Measurements from ENCODE around the gene ERP29. TPM values are rescaled to one million over a fixed set of nuclear protein-coding genes. Genes with fewer than 3 reads are reported as not detected.

The ERP29 gene
- total and polyA plus RNA-seq, 4 donors = 35.6 to 140 (median 57.1) TPM

DNA sequence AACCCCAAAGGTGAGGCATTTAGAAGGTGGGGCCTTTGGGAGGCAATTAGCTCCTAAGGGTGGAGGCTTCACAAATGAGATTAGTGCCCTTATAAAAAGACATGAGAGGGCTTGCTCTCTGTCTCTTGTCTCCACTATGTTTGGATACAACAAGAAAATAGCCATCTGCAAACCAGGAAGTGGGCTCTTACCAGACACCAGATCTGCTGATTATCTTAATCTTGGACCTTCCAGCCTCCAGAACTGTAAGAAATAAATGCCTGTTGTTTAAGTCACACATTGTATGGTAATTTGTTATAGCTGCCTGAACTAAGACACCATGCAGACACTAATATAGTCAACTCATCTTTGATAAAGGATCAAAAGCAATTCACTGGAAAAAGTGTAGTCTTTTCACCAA, 34.7 kb upstream of the ERP29 start:
- Histone ChIP-seq H3K4me3 (ENCODE audit: low read depth in 1 of 3, low read length in 3 of 3) (no peak overlapping the region), H3K9me3 (ENCODE audit: control insufficient read depth in 4 of 4, low read length in 3 of 4) (no peaks in the 10 kb centered on the region), H3K4me1 (ENCODE audit: control insufficient read depth in 4 of 4, insufficient read depth in 4 of 4, low read length in 3 of 4) (no peaks in the 10 kb centered on the region), H3K27me3 (ENCODE audit: control insufficient read depth in 4 of 4, insufficient read depth in 4 of 4, low read length in 3 of 4) (no peaks in the 10 kb centered on the region), H3K9ac (ENCODE audit: low read depth in 1 of 2, low read length in 2 of 2) (no peak overlapping the region), H3K27ac (ENCODE audit: low read depth in 1 of 2, low read length in 2 of 2) (no peak overlapping the region), H3K36me3 (ENCODE audit: control insufficient read depth in 4 of 4, insufficient read depth in 3 of 4, low read depth in 1 of 4, low read length in 3 of 4) (no peaks in the 10 kb centered on the region)
- no peak for TF ChIP-seq RXRA (IDR thresholded peaks at IDR 0.05)
- TF ChIP-seq, protein P1, sequence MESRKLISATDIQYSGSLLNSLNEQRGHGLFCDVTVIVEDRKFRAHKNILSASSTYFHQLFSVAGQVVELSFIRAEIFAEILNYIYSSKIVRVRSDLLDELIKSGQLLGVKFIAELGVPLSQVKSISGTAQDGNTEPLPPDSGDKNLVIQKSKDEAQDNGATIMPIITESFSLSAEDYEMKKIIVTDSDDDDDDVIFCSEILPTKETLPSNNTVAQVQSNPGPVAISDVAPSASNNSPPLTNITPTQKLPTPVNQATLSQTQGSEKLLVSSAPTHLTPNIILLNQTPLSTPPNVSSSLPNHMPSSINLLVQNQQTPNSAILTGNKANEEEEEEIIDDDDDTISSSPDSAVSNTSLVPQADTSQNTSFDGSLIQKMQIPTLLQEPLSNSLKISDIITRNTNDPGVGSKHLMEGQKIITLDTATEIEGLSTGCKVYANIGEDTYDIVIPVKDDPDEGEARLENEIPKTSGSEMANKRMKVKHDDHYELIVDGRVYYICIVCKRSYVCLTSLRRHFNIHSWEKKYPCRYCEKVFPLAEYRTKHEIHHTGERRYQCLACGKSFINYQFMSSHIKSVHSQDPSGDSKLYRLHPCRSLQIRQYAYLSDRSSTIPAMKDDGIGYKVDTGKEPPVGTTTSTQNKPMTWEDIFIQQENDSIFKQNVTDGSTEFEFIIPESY (IDR thresholded peaks at IDR 0.05) = no peak
- no peak for DNase-seq (ENCODE audit: low spot score)

DNA sequence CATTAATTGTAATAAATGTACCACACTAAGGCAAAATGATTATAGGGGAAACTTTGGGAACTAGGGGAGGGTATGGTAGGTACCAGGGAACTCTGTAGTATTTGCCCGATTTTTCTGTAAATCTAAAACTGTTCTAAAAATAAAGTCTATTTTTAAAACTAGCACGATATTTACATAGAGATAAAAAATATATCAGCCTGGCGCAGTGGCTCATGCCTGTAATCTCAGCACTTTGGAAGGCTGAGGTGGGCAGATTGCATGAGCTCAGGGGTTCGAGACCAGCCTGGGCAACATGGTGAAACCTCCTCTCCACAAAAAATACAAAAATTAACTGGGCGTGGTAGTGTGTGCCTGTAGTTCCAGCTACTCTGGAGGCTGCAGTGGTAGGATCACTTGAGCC, 32.6 kb upstream of the ERP29 start:
- H3K9ac ChIP-seq (ENCODE audit: low read depth in 1 of 2, low read length in 2 of 2) = no peak overlapping the region
- no peaks in the 10 kb centered on the region for H3K9me3 ChIP-seq (ENCODE audit: control insufficient read depth in 4 of 4, low read length in 3 of 4)

More for the DNA sequence above, 32.6 kb upstream of the ERP29 start:
- Histone ChIP-seq H3K4me1 (ENCODE audit: control insufficient read depth in 4 of 4, insufficient read depth in 4 of 4, low read length in 3 of 4) (no peaks in the 10 kb centered on the region), H3K36me3 (ENCODE audit: control insufficient read depth in 4 of 4, insufficient read depth in 3 of 4, low read depth in 1 of 4, low read length in 3 of 4) (no peaks in the 10 kb centered on the region), H3K27ac (ENCODE audit: low read depth in 1 of 2, low read length in 2 of 2) (no peak overlapping the region), H3K27me3 (ENCODE audit: control insufficient read depth in 4 of 4, insufficient read depth in 4 of 4, low read length in 3 of 4) (no peaks in the 10 kb centered on the region), H3K4me3 (ENCODE audit: low read depth in 1 of 3, low read length in 3 of 3) (no peak overlapping the region)
- WGBS = 93% methylated on average over 5 of the region's 5 CpGs
- TF ChIP-seq SP1 (IDR thresholded peaks at IDR 0.05) (no peak), RXRA (IDR thresholded peaks at IDR 0.05) (no peak), EGR1 (IDR thresholded peaks at IDR 0.05; ENCODE audit: low read depth in 2 of 2) (no peak), RAD21 (IDR thresholded peaks at IDR 0.05) (no peak), JUND (IDR thresholded peaks at IDR 0.05) (no peak), FOXA2 (IDR thresholded peaks at IDR 0.05) (no peak), TAF1 (conservative IDR thresholded peaks at IDR 0.05) (no peak), NR2F2 (IDR thresholded peaks at IDR 0.05) (no peak), YY1 (IDR thresholded peaks at IDR 0.05) (no peak), GABPA (IDR thresholded peaks at IDR 0.05 in 1 of 2, conservative IDR thresholded peaks at IDR 0.05 in 1 of 2) (no peak), HNF4G (IDR thresholded peaks at IDR 0.05) (no peak), HNF4A (conservative IDR thresholded peaks at IDR 0.05) (no peak), FOXA1 (IDR thresholded peaks at IDR 0.05) (no peak)
- TF ChIP-seq, protein P2, sequence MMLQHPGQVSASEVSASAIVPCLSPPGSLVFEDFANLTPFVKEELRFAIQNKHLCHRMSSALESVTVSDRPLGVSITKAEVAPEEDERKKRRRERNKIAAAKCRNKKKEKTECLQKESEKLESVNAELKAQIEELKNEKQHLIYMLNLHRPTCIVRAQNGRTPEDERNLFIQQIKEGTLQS (IDR thresholded peaks at IDR 0.05) = no peak
- TF ChIP-seq, protein P3, sequence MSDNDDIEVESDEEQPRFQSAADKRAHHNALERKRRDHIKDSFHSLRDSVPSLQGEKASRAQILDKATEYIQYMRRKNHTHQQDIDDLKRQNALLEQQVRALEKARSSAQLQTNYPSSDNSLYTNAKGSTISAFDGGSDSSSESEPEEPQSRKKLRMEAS (IDR thresholded peaks at IDR 0.05) = no peak
- TF ChIP-seq, protein P4, sequence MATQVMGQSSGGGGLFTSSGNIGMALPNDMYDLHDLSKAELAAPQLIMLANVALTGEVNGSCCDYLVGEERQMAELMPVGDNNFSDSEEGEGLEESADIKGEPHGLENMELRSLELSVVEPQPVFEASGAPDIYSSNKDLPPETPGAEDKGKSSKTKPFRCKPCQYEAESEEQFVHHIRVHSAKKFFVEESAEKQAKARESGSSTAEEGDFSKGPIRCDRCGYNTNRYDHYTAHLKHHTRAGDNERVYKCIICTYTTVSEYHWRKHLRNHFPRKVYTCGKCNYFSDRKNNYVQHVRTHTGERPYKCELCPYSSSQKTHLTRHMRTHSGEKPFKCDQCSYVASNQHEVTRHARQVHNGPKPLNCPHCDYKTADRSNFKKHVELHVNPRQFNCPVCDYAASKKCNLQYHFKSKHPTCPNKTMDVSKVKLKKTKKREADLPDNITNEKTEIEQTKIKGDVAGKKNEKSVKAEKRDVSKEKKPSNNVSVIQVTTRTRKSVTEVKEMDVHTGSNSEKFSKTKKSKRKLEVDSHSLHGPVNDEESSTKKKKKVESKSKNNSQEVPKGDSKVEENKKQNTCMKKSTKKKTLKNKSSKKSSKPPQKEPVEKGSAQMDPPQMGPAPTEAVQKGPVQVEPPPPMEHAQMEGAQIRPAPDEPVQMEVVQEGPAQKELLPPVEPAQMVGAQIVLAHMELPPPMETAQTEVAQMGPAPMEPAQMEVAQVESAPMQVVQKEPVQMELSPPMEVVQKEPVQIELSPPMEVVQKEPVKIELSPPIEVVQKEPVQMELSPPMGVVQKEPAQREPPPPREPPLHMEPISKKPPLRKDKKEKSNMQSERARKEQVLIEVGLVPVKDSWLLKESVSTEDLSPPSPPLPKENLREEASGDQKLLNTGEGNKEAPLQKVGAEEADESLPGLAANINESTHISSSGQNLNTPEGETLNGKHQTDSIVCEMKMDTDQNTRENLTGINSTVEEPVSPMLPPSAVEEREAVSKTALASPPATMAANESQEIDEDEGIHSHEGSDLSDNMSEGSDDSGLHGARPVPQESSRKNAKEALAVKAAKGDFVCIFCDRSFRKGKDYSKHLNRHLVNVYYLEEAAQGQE (IDR thresholded peaks at IDR 0.05) = no peak
- TF ChIP-seq, protein P1 (IDR thresholded peaks at IDR 0.05) = no peak
- TF ChIP-seq, protein P5, sequence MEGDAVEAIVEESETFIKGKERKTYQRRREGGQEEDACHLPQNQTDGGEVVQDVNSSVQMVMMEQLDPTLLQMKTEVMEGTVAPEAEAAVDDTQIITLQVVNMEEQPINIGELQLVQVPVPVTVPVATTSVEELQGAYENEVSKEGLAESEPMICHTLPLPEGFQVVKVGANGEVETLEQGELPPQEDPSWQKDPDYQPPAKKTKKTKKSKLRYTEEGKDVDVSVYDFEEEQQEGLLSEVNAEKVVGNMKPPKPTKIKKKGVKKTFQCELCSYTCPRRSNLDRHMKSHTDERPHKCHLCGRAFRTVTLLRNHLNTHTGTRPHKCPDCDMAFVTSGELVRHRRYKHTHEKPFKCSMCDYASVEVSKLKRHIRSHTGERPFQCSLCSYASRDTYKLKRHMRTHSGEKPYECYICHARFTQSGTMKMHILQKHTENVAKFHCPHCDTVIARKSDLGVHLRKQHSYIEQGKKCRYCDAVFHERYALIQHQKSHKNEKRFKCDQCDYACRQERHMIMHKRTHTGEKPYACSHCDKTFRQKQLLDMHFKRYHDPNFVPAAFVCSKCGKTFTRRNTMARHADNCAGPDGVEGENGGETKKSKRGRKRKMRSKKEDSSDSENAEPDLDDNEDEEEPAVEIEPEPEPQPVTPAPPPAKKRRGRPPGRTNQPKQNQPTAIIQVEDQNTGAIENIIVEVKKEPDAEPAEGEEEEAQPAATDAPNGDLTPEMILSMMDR (IDR thresholded peaks at IDR 0.05; ENCODE audit: low read depth, low read length, missing input control) = no peak
- no peak for DNase-seq (ENCODE audit: low spot score)
